Activated T-helper 9 cell treated with anti-CD3 and anti-CD28 coated beads, Interleukin-2, amount 50 U/mL, for 16 hours (primary cell): Measurements from ENCODE around the gene CYP4B1.

Source experiments
- DNase-seq: peaks from one replicate; pipeline ENCODE4 v3.0.0-alpha.2; 2020; ENCODE audit warnings: low read depth

CYP4B1 gene

DNA sequence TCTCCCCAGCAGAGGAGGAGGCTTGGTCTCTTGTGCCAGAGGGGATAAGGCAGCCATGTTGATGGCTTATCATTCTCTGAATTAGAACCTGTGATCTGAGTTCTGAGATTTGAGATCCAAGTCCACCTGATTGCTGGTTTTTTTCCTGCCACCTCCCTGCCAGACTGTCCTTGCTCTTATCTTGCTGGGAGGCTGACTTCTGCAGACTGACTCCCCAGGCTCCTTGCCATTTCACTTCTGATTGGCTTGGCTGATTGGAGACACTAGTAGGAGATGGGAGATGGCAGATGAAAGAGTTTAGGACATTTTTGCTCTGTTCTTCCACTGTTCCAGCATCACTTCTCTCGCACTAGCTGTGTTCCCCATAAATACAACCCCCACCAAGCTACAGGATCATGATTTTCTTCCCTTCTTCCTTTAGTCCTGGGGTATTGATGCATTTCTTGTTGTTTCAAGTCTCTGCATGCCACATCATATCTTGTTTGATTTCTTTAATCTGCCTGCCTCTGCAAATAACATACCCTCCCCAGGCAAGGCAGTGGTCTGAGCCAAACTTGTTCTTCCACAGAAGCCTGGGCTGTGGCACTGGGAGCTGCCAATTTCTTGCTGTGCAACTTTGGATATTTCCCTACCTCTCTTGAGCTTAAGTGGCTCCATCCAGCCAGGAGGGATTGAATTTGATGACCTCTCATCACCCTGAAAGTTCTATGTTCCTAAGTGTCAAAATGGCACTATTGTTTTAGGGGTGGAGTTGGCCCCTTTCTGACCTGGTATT lies 963 bp upstream of the CYP4B1 start:
- no peak for DNase-seq

DNA sequence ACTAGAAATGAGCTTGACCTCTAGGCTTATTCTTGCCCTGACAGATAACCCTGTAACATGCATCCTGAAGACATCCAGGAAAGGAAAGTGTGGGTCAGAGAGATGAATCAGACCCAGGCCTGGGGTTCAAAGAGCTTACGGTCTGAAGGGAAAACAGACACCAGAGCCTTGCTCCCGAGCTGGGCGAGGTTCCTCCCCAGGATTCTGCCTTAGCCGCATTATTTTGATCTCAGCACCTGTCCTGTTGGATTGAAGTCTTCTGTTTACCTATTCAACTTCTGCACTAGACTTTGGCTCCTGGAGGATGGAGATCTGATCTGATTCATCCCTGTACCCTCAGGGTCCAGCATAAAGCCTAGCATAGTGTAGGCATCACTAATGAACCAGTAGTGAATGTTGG lies 1.9 kb downstream of the CYP4B1 start:
- DNase-seq = no peak

DNA sequence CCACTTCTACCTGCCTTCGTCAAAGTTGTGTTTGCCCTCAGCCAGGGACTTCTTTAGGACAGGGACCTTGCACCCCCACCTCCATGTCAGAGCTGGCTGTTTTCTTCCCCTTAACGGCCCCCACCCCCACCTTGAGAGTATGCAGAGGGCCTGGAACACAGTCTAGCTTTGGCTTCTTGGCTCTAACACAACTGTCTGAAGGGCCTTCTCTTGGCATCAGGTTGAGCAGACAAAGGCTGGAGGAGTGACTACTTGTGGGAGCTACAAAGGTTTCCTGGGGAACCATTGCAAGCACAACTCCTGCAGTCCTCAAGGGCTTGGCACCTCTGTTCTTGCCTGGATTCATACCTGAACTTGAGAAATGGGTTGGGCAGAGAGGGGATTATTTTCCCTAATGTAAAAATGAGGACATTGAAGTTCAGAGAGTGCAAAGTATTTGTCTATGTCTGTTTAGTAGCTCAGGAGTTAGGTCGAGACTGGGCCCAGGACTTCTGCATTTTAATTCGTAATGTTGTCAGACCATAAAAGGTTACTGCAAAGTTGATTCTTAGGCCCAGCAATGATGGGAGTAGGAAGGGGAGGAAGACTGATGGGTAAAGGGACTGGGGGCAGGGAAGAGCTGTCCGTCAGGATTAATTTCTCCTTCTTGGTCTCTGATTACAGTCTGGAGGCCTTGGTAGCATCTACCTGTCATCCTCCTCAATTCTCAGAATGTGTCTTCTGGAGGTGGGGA lies 2.6 kb downstream of the CYP4B1 start:
- DNase-seq = no peak

DNA sequence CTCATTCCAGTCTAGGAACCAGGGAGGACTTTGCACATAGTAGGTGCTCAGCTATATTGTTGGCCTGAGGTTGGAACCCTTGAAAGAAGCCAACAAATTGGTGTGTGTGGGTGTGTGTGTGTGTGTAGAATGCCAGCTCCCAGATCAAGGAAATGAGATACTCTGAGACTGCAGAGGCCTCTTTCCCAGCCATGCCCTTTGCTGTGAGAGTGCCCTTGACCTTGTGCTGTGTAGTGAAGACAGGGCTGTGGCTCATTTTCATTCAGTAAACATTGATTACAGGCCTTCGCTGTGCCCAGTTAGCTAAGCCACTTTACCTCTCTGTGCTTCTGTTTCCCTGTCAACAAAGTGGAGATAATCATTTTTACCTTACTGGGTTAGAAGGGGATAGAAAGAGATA lies 3.2 kb downstream of the CYP4B1 start:
- DNase-seq = no peak

DNA sequence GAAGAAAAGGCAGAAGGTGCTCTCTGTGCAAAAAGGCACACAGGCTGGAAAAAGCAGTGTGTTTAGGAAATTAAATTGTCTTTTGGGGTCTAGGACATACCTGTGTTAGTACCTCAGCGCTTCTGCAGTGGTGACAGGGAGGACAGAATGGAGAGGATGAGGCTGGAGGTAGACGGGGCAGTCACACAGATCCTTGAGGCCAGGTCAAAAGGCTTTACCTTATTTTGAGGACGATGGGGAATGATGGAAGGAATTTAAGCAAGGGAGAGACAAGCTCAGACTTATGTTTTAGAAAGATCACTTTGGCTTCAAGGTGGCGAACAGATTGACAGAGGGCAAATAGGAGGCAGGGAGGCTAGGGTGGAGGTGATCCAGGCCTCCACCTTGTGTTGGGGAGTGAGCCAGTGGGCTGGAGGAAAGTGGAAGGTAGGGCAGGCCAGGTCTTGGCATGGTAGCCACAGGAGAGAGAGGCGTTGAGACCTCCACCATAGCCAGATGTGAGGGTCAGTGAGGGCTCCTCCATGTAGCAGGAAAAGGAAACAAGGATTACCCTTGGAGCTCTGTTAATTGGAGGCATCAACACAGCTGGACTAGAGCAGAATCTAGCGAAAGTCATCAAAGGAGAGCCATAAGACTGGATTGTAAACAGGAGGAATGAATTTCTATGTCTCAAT lies 4.2 kb downstream of the CYP4B1 start:
- DNase-seq = no peak

DNA sequence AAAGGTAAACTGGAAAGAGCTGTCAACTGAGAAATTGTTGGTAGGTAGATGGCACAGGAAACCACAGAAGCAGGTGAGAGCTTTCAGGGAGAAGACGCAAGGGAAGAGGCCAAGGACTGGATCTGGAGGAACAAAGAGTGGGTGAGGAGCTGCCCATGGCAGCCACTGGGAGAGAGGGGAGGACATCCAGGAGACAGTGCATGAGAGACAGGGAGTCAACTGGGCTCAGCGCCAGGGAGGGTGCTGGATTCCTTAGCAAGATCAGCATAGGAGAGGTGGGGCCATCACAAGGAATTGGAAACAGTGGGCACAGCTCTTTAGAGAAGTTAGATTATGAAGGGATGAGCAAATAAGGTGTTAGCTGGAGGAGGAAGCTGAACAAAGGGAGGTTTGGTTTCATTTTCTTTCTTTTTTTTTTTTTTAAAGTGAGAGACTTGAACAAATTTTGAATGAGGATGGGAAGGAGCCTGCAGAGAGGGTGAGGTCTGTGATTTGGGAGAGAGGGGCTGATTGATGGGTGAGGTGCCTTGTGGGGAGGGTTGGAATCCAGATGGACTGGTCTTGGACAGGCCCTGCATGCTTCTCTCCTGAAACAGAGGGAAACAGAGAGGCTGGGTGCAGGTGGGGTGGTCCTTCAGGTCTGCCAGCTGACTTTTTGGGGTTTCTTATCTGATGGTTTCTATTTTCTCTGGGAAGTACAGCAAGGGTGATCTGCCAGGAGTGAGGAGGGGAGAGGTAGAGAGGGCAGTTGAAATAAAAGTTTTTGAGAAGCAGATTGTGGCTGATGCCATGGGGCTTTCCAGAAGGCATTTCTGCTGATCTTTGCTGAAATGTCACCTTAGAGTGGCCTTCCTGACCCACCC lies 5.4 kb downstream of the CYP4B1 start:
- no peak for DNase-seq

DNA sequence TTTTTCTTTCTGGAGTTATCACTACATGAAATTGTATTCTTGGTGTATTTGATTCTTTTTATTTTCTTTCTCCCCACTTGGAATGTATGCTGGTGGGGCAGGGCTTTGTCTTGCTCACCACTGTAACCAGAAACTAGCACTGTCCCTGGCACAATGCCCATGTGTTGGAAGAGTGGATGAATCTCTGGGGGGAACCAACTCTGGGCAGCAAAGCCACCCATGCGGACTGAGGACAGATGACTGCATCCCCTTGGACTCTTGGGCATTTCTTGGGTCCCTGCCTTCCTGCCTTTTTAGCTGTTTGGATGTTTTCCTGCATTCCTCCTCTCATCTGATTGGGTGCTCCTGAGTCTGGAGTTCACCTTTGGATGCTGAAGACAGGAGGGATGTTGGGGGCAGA lies 6.1 kb downstream of the CYP4B1 start:
- no peak for DNase-seq

DNA sequence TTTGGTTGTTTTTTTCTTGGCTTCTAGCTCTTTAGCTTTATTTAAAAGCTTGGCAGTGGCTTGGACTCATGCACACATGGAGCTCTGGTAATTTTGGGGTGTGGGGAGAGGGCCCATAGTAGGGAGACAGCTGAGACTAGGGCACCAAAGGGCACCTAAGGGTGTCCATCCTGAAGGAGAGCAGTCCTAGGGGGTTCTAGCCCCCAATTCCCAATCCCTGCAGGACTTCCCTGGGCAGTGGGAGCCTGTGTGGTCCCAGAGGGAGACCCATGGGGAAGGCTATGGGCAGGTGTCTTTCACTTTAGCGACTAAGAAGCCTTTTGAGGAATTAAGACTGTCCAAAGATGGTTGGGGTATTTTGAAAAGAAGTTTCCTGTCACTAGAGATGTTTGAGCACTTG lies 6.9 kb downstream of the CYP4B1 start:
- no peak for DNase-seq

DNA sequence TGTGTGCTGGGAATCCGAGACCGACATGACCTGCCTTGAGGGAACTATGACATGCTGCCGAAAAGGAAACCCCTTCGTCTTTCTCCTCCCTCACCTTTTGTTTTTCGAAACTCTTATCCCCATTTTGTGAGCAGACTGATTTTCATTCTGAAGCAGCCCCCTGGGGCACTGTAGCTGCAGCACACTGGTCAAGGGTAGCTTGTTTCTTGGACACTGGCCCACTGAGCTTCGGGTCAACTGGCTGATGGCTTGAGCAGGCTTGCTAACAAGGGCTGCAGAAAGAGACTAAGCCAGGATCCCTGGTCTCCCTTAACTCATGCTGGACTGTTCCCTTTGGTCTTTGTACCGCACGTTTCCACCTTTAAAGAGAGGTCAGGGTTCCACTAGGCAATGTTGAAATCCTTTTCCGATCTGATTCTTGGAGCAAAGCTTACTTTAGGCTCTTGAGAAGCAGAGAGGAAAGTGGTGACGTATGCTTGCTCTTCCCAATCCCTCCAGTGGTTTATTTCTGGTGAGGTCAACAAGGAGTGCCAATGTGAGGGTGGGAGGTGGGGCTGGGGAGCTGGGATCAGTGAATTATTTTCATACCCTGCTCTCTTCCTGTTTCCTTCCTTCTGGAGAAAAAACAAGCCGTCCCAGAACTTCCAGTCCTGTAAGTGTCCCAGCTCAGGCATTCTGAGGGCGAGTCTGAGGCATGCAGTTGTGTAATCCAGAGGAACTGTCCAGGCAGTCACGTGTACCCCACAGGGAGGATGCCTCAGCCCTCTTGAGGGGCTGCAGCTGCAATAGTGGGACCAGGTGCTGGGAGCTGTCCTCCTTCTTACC lies 7.6 kb downstream of the CYP4B1 start:
- DNase-seq = no peak

DNA sequence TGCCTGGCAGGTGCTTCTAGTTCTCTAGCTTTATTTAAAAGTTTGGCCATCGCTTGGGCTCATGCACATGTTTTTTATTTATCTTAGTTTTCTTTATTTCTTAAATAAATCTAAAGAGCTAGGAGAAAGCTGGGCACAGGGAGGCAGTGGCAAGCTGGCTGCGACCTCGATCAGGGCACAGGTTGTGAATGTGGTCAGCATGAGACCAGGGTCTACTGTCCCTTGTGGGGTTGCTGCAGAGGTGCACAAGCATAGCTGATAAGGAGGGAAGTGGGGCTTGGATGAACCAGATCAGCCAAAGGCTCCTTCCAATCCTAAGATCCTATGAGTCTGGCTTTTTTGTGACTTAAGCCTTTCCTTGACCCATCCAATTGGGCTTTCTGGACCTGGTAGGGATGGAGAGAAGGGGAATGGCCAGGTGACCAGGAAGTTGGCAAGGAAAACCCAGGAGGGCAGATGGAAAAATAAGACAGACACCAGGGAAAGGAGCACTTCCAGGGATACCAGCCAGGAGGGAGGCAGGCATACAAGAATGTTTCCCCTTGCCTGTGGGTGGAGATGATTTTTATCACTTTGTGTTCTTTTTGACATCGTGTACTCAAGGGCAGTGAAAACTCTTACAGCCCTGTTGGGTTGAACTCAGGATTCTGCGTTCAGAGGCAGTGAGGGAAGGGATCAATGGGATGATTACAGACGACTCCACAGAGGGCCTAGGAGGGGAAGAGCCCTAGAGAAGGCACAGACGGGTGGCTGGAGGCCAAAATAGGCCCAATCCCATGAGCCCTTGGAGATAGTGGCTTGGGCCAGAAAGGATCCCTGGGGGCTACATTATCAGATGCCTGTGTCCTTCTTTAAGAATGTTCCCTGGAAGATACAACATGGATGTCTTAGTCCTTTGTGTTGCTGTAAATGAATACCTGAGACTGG lies 8.5 kb downstream of the CYP4B1 start:
- no peak for DNase-seq

DNA sequence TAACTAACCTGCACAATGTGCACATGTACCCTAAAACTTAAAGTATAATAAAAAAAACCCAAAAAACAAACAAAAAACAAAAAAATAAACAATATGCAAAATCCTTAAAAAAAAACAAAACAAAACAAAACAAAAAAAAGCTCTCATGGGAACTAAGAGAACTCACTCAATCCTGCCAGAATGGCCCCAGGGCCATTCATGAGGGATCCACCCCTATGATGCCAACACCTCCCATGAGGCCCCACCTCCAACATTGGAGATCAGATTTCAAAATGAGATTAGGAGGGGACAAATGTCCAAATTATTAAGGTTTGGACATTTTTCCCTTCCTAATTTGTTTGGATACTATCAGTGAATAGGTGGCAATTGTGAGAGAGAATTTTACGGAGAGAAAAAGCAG lies 10.2 kb downstream of the CYP4B1 start:
- no peak for DNase-seq

DNA sequence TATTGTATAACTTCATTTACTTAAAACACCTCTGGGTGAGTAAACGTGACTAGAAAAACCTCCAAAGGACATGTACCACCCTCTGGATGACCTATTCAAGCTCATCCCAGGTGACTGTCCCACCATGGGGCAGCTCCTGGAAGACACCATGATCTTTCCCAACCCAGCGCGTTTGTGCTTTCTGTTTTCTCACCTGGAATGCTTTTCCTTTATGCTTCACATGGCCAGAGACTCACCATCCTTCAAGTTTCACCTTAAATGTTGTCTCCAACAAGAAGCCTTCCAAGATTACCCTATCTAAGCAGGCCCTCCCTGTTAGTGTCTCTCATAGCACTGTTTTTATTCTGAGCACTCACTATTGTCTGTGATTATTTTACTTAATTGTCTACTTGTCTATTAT lies 11.1 kb downstream of the CYP4B1 start:
- DNase-seq = no peak

DNA sequence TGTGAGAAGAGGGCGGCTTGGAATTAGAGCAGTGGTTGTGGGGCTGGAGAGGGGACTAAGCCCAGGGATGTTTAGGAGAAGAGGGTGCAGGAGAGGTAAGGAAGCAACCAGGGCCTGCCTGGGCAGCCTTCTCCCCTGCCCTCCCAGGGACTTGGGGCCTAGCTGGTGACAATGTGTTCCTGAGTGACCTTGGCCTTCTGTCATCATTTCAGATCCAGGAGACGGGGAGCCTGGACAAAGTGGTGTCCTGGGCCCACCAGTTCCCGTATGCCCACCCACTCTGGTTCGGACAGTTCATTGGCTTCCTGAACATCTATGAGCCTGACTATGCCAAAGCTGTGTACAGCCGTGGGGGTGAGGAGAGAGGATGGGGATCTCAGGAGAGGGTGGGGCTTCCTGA lies 11.8 kb downstream of the CYP4B1 start:
- DNase-seq = no peak

DNA sequence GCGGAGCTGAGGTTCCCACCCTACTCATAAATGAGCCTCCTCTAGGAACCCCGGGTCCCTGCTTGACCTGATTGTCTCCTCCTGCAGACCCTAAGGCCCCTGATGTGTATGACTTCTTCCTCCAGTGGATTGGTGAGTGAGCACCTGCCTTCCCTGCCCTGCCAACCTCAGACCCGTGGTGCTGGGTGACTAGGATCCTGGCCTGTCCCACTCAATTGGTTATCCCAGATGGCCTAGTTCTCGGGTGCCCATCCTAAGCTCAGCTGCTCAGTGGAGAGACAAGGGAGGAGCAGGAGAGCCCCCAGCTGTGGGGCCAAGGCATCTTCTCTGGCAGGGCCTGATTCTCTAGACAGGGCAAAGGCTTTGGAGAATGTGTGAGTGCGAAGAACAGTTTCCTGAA lies 12.2 kb downstream of the CYP4B1 start:
- DNase-seq = no peak

DNA sequence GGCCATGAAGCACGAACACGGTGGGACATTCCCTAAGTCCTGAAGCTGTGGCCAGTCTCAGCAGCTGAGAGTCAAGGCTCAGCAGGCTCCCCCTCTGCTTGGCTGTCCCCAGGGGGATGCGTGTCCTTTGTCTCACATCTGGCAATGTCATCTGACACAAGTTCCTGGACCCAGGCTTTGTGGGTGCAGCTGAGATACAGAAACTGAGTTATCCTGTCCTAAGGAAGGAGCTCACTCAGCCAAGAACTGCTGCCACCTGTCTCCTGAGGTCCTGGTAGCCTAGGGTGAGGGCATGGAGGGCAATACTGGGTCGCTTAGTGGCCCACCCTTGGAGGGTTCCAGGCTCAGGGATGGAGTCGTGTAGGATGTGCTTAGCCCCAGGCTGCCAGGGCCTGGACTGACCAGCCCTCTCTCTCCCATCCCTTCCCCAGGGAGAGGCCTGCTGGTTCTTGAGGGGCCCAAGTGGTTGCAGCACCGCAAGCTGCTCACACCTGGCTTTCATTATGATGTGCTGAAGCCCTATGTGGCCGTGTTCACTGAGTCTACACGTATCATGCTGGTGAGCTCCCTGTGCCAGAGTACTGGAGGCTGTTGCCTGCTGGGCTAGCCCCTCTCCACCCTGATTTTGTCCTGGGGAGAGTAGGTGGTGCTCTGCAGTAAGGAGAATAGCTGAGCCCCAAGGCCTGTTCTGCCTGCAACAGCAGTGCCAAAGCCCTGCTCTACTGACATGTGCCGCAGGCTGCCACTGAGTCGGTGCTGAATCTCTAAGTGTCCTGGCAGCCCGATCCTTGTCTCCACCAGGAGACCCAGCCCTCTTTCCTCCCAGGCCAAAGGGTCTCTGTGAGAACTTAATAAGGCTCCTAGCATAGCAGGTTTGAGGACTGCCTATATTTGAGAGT lies 13.5 kb downstream of the CYP4B1 start:
- no peak for DNase-seq

DNA sequence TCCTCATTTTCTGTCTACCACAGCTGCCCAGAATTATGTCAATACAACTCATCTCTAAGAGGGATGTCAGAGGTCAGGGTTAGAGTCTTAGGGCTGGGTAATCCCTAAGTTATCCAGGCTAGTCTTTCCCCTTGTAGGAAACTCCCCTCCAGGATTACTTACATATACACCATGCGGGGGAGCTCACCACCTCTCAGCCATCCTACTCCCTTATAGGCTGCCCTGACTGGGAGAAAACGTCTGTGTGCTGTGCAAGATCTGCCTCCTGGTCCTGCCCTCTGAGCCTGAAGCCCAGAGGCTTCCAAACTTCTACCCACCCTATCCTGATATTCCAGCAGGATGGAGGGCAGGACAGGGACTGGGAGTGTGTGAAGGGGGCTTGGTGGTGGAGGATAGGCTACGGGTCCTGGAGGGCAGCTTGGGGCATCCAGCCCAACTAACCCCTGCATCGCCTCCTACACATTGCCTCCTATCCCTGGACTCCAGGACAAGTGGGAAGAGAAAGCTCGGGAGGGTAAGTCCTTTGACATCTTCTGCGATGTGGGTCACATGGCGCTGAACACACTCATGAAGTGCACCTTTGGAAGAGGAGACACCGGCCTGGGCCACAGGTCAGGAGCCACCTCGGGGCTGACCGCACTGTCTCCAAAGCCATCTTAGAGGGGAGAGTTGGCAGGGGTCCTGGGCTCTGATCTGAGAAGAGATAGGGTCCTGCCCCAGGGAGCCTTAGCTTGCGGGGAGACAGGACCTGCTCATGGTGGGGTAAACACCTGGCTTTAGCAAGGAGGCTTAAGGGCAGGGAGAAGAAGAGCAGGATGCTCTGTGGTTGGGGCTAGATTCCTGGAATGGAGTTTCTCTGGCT lies 14.4 kb downstream of the CYP4B1 start:
- no peak for DNase-seq

DNA sequence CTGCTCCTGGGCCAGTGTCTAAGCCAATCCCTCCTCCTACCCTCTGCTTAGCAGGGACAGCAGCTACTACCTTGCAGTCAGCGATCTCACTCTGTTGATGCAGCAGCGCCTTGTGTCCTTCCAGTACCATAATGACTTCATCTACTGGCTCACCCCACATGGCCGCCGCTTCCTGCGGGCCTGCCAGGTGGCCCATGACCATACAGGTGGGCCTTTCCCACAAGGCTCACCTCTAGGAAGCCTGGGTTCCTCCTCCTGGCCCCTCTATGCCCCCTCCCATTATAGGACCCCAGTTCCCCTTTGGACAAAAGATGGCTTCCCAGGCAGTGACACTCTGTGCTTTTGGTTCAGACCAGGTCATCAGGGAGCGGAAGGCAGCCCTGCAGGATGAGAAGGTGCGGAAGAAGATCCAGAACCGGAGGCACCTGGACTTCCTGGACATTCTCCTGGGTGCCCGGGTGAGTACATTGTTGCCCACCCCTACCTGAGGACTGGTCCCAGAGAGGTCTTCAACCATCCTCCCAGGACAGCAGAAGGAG lies 15.1 kb downstream of the CYP4B1 start:
- DNase-seq = no peak

DNA sequence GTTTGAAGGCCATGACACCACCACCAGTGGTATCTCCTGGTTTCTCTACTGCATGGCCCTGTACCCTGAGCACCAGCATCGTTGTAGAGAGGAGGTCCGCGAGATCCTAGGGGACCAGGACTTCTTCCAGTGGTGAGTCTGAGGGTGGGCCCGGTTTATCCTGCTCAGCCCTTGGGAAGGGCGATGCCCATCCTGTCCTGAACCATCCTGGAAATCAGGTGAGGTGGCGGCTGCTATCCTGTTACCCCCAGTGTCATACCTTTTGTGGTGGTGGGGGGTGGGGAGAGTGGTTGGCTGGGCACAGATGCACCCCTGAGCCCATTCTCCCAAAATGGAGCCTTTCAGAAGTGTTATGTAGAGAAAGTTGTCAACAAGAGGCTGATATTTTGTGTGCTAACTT lies 16.3 kb downstream of the CYP4B1 start:
- DNase-seq = no peak
